Mucosa of descending colon (tissue), 3 donors: Measurements from ENCODE around the gene TEAD1. TPM values are rescaled to one million over a fixed set of nuclear protein-coding genes. Genes with fewer than 3 reads are reported as not detected.

Experiments used
- ATAC-seq: fragments of 200-7000 bp; cut with Tn5 transposase; one replicate; pipeline ENCODE4 v1.9.1; 2020; ENCODE audit warnings: mild to moderate bottlenecking, moderate library complexity
- DNase-seq, 3 donors: peaks; one replicate each; pipeline ENCODE4 v3.0.0-alpha.2; 2020
- H3K36me3 ChIP-seq: fragments of 200-600 bp; one replicate; pipeline ENCODE4 v1.8.0; 2021; ENCODE audit warnings: low read depth, mild to moderate bottlenecking
- H3K4me1 ChIP-seq: fragments of 200-600 bp; one replicate; pipeline ENCODE4 v1.8.0; 2021; ENCODE audit warnings: low read depth, mild to moderate bottlenecking
- H3K4me3 ChIP-seq: fragments of 200-600 bp; one replicate; pipeline ENCODE4 v1.8.0; 2021; ENCODE audit warnings: mild to moderate bottlenecking
- H3K9me3 ChIP-seq: fragments of 200-600 bp; one replicate; pipeline ENCODE4 v1.8.0; 2021; ENCODE audit warnings: mild to moderate bottlenecking
- CTCF ChIP-seq: fragments of 200-600 bp; IDR thresholded peaks from one replicate; pipeline ENCODE4 v1.8.0; 2022; ENCODE audit warnings: antibody characterized with exemption, mild to moderate bottlenecking
- intact Hi-C, 2 donors: fragments of 100-400 bp; cut with DNase I in 1 of 2; cut with micrococcal nuclease in 1 of 2; formaldehyde crosslinking; loops; one replicate each; pipeline versions ENCODE4 v1.11.0 to v1.11.1; 2022; cut with DNase I, micrococcal nuclease
- total RNA-seq, 3 donors: library from RNA; stranded (reverse); fragmentation: NEBNext Ultra II Directional in 2 of 3; extraction: Animal tissue kit (Norgen Biotek cat#: 25700) in 2 of 3; gene quantifications; one replicate each; pipeline versions ENCODE4 v1.2.1 to v1.2.4, GENCODE V29; 2021 to 2023
- donor health status: DM: no; HTN: no; CAD: no; lungs with moderate emphysema.
- donor health status: DM: no; HTN: no; CAD: no.
- donor health status: DM: no; HTN: yes; CAD: no.

TEAD1 gene
- total RNA-seq, 3 donors from 2014 or later, result 33.2 to 196 (median 41.1) TPM

DNA sequence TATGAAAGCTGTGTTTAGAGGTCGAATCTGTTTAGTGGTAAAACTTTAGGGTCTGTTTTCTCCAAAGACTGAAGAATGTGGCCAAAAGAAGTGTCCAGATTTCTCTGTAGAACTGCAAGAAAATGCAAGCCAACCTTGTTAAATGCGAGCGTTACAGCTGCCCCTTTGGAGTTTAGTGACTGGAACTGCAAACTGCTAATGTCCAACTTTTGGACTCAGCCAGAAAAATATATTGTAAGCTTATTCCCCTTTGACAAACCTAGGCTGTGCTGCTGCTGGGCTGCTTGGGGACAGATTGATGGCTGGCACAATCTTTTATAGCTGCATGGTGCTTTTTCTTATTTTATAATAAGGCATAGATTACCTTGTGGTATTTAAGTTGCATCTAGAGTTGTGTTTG, 3.9 kb downstream of the TEAD1 start:
- H3K4me3 ChIP-seq, result no peak overlapping the region
- TF ChIP-seq CTCF, result no peak
- H3K9me3 ChIP-seq, result no peaks in the 10 kb centered on the region
- H3K36me3 ChIP-seq, result peaks cover 10% of the 10 kb centered on the region
- DNase-seq (no peak), ATAC-seq (no peak)
- peaks cover 22% of the 10 kb centered on the region for H3K4me1 ChIP-seq
- intact Hi-C loops, result loop anchor here in 1 of 2 donors (10.0 kb wide), 1 partner anchor 127 kb away; no protein-coding TSS in a partner anchor

DNA sequence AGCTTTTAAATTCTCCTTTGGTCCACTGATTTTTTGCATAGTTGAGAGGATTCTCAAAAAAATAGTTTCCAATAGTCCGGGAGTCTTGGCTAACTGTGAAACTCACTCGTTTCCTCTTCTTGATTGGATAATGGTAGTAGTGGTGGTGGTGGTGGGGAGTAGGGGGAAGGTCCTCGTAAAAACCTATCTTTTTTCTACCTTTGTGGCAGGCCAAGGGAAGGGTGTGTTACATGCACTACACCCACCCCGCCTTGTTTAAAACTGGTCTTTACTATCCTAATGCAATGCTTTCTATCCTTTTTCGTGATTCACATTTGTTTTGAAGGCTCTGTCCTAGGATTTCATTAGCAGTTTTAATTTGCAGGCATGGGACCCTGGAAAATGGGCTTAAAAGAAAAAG, 4.8 kb downstream of the TEAD1 start:
- no peak for TF ChIP-seq CTCF
- intact Hi-C loops, result loop anchor here in 1 of 2 donors (10.0 kb wide), 1 partner anchor 126 kb away; no protein-coding TSS in a partner anchor
- DNase-seq (no peak), ATAC-seq (no peak)
- Histone ChIP-seq H3K4me3 (no peak overlapping the region), H3K36me3 (peaks cover 3% of the 10 kb centered on the region), H3K4me1 (peaks cover 27% of the 10 kb centered on the region), H3K9me3 (no peaks in the 10 kb centered on the region)

DNA sequence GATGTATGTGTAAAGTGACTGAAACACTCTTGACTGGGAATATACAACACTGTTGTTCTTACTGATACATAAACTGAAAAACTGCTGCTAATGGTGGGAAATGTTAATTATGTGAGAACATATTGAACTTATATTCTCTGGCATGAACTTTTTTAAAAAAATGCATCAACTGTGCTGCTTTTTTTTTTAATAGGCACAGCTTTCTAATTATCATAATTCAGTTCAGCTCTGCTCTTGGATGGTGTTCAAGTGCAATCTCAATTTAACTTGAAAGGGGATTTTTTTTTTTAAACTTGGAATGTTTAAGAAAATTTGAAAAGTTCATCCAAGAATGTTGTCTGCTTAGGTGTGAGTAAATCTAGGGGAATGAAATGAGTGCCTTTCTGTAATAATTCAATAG, 5.2 kb downstream of the TEAD1 start:
- H3K4me1 ChIP-seq, result peaks cover 32% of the 10 kb centered on the region
- intact Hi-C loops, result loop anchor here in 1 of 2 donors (10.0 kb wide), 1 partner anchor 125 kb away; no protein-coding TSS in a partner anchor
- DNase-seq (no peak), ATAC-seq (no peak)
- H3K36me3 ChIP-seq, result no peaks in the 10 kb centered on the region
- TF ChIP-seq CTCF, result no peak
- no peaks in the 10 kb centered on the region for H3K9me3 ChIP-seq
- no peak overlapping the region for H3K4me3 ChIP-seq

GRCh38 chr11:12680246-12680939, 6.2 kb downstream of the TEAD1 start:
- DNase-seq, result peak; percentile 90 to 92 (median 92)
- Histone ChIP-seq H3K4me1 (peaks cover 40% of the 10 kb centered on the region), H3K4me3 (no peak overlapping the region), H3K9me3 (no peaks in the 10 kb centered on the region), H3K36me3 (no peaks in the 10 kb centered on the region)
- no peak for TF ChIP-seq CTCF
- intact Hi-C loops, result loop anchor here in 1 of 2 donors (10.0 kb wide), 1 partner anchor 204 kb away; no protein-coding TSS in a partner anchor
- ATAC-seq, result peak; percentile 81

- no peak for TF ChIP-seq CTCF
- H3K4me1 ChIP-seq, result peaks cover 43% of the 10 kb centered on the region
- no peak for ATAC-seq
Measured at GRCh38 chr11:12680940-12681258, 6.7 kb downstream of the TEAD1 start.

More at GRCh38 chr11:12680940-12681258, 6.7 kb downstream of the TEAD1 start:
- Histone ChIP-seq H3K9me3 (no peaks in the 10 kb centered on the region), H3K4me3 (no peak overlapping the region), H3K36me3 (no peaks in the 10 kb centered on the region)
- intact Hi-C loops, result loop anchor here in 1 of 2 donors (10.0 kb wide), 1 partner anchor 204 kb away; no protein-coding TSS in a partner anchor
- DNase-seq, result no peak
